Body of pancreas (tissue), 4 donors: Measurements from ENCODE around the gene TNS3. TPM values are rescaled to one million over a fixed set of nuclear protein-coding genes. Genes with fewer than 3 reads are reported as not detected.

ENCODE experiments used
- ATAC-seq: fragments of 150-250 bp; one replicate; pipeline ENCODE4 v1.9.1; 2016
- DNase-seq, 4 donors: peaks; one replicate each; pipeline ENCODE4 v3.0.0-alpha.2; 2019
- H3K27ac ChIP-seq, 4 donors: fragments of 200-600 bp; sonication (generic); 1 replicate in 3 of 4; 2 replicates in 1 of 4; pipeline versions ENCODE4 v1.5.1 to v1.6.1; 2016 to 2019; ENCODE audit warnings: mild to moderate bottlenecking in 1 of 4, mixed read lengths in 1 of 4, moderate library complexity in 1 of 4
- H3K27me3 ChIP-seq, 2 donors: fragments of 200-600 bp; sonication (generic); one replicate each; pipeline ENCODE4 v1.6.0; 2016; ENCODE audit warnings: mild to moderate bottlenecking in 1 of 2
- H3K36me3 ChIP-seq, 2 donors: fragments of 200-600 bp; sonication (generic); replicated peaks in 1 of 2; 2 replicates each; pipeline ENCODE4 v1.5.1; 2016; ENCODE audit warnings: low read depth in 2 of 2; ENCODE audit not compliant: insufficient read depth in 1 of 2
- H3K4me1 ChIP-seq: fragments of 200-600 bp; sonication (generic); one replicate; pipeline ENCODE4 v1.6.0; 2016
- H3K4me3 ChIP-seq, 2 donors: fragments of 200-600 bp; sonication (generic); 1 replicate in 1 of 2; 2 replicates in 1 of 2; pipeline ENCODE4 v1.5.1; 2016 to 2019
- H3K9me3 ChIP-seq, 3 donors: fragments of 200-600 bp; sonication (generic); 1 replicate in 2 of 3; 2 replicates in 1 of 3; pipeline ENCODE4 v1.5.1; 2016
- CTCF ChIP-seq, 7 experiments: fragments of 450-650 bp in 4 of 7; fragments of 200-600 bp in 3 of 7; sonication (generic) in 3 of 7; IDR thresholded peaks; one replicate each; pipeline ENCODE4 v1.5.1; 2016 to 2019; ENCODE audit warnings: antibody characterized with exemption in 7 of 7
- POLR2A ChIP-seq, 3 donors: fragments of 450-650 bp; IDR thresholded peaks; one replicate each; pipeline ENCODE4 v1.6.1; 2016; ENCODE audit warnings: antibody characterized with exemption in 3 of 3, mild to moderate bottlenecking in 2 of 3
- WGBS, 2 donors: methylation state at CpG; one replicate each; pipeline ENCODE4 v1.1.5; 2017; 5-methylcytosine and 5-hydroxymethylcytosine counted together
- intact Hi-C: fragments of 100-400 bp; cut with DNase I; formaldehyde crosslinking; loops from one replicate; pipeline ENCODE4 v1.15.1; 2023
- total RNA-seq, 2 donors: library from RNA; depleted of rRNA; stranded (reverse); fragments of >200 nt; gene quantifications; one replicate each; pipeline ENCODE4 v1.1.0, GENCODE V29; 2016

TNS3 gene
- total RNA-seq, 2 donors from 2014 or later: 100 to 265 TPM

GRCh38 chr7:47501406-47501805 is 80.5 kb downstream of the TNS3 start:
- DNase-seq (no peak), ATAC-seq (no peak)
- Histone ChIP-seq H3K27ac (peak overlapping the region in 1 of 4 donors; percentile 13), H3K9me3 (no peaks in the 10 kb centered on the region), H3K4me3 (no peak overlapping the region), H3K4me1 (peaks cover 60% of the 10 kb centered on the region), H3K36me3 (no peaks in the 10 kb centered on the region), H3K27me3 (no peaks in the 10 kb centered on the region)
- WGBS, 2 donors: 89 to 95% methylated on average over 11 of the region's 11 CpGs
- TF ChIP-seq CTCF (IDR thresholded peaks at IDR 0.05): no peak
- no peak for TF ChIP-seq POLR2A (IDR thresholded peaks at IDR 0.05)
- intact Hi-C loops: no loop called here

- Histone ChIP-seq H3K4me3 (no peak overlapping the region), H3K27me3 (no peaks in the 10 kb centered on the region), H3K9me3 (no peaks in the 10 kb centered on the region), H3K36me3 (no peaks in the 10 kb centered on the region), H3K27ac (peak overlapping the region in 2 of 4 donors; percentile 48 to 49), H3K4me1 (peaks cover 69% of the 10 kb centered on the region)
- no peak for TF ChIP-seq POLR2A (IDR thresholded peaks at IDR 0.05)
- no peak for TF ChIP-seq CTCF (IDR thresholded peaks at IDR 0.05)
- 19 to 29% methylated on average over 15 of the region's 15 CpGs for WGBS, 2 donors
- intact Hi-C loops: no loop called here
- ATAC-seq: peak; percentile 78
- peak in 3 of 4 donors; percentile 65 to 72 (median 66) for DNase-seq
Measured at GRCh38 chr7:47500103-47500563, 81.8 kb downstream of the TNS3 start.

GRCh38 chr7:47498229-47499056 is 83.5 kb downstream of the TNS3 start:
- 56 to 83% methylated on average over 15 to 17 of the region's 17 CpGs for WGBS, 2 donors
- DNase-seq (peak in 1 of 4 donors; percentile 56), ATAC-seq (no peak)
- Histone ChIP-seq H3K36me3 (no peaks in the 10 kb centered on the region), H3K27me3 (no peaks in the 10 kb centered on the region), H3K9me3 (no peaks in the 10 kb centered on the region), H3K4me1 (peaks cover 81% of the 10 kb centered on the region), H3K27ac (peak overlapping the region; percentile 24 to 69 (median 32)), H3K4me3 (no peak overlapping the region)
- intact Hi-C loops: no loop called here
- TF ChIP-seq POLR2A (IDR thresholded peaks at IDR 0.05): no peak
- TF ChIP-seq CTCF (IDR thresholded peaks at IDR 0.05): no peak

GRCh38 chr7:47497367-47498096 is 84.4 kb downstream of the TNS3 start:
- H3K27ac ChIP-seq: peak overlapping the region in 3 of 4 donors; percentile 9 to 69 (median 24)
- no peaks in the 10 kb centered on the region for H3K27me3 ChIP-seq
- DNase-seq (no peak), ATAC-seq (peak; percentile 43)
- intact Hi-C loops: no loop called here
- no peak overlapping the region for H3K4me3 ChIP-seq
- no peak for TF ChIP-seq CTCF (IDR thresholded peaks at IDR 0.05)
- TF ChIP-seq POLR2A (IDR thresholded peaks at IDR 0.05): no peak
- peaks cover 72% of the 10 kb centered on the region for H3K4me1 ChIP-seq
- H3K9me3 ChIP-seq: no peaks in the 10 kb centered on the region
- H3K36me3 ChIP-seq: no peaks in the 10 kb centered on the region
- 39% methylated on average over 12 of the region's 12 CpGs for WGBS, 2 donors
